SK-N-SH (cell line): ENCODE data around the gene LILRA6. TPM values are rescaled to one million over a fixed set of nuclear protein-coding genes. Genes with fewer than 3 reads are reported as not detected.
A peak's percentile ranks its signal among the peaks of the same experiment; 100 is the strongest.

Experiments
- ELF1 ChIP-seq: IDR thresholded peaks from 2 replicates; pipeline ENCODE4 v1.4.0; 2012
- EZH2phosphoT487 ChIP-seq: fragments of 200-600 bp; sonication (generic); IDR thresholded peaks from 2 replicates; pipeline ENCODE4 v1.6.1; 2017; ENCODE audit warnings: low read depth, mixed run types, mild to moderate bottlenecking, antibody characterized with exemption, moderate library complexity, borderline replicate concordance
- JUND ChIP-seq: IDR thresholded peaks from 2 replicates; pipeline ENCODE4 v1.4.0; 2012
- MEF2A ChIP-seq: IDR thresholded peaks from 2 replicates; pipeline ENCODE4 v1.4.0; 2012; ENCODE audit warnings: low read depth, borderline replicate concordance
- MXI1 ChIP-seq: IDR thresholded peaks from 2 replicates; pipeline ENCODE4 v1.6.1; 2012; ENCODE audit warnings: mild to moderate bottlenecking, low read depth, low read length, improper control_type of control experiment
- NFIC ChIP-seq: IDR thresholded peaks from 2 replicates; pipeline ENCODE4 v1.4.0; 2012; ENCODE audit warnings: borderline replicate concordance
- NRF1 ChIP-seq: IDR thresholded peaks from 2 replicates; pipeline ENCODE4 v1.6.1; 2012; ENCODE audit warnings: low read depth, mild to moderate bottlenecking, low read length
- POLR2AphosphoS5 ChIP-seq: IDR thresholded peaks from 2 replicates; pipeline ENCODE4 v1.6.1; 2012; ENCODE audit warnings: low read depth, low read length
- RAD21 ChIP-seq: IDR thresholded peaks from 2 replicates; pipeline ENCODE4 v1.6.1; 2012; ENCODE audit warnings: mild to moderate bottlenecking, low read length
- RCOR1 ChIP-seq: fragments of 150-350 bp; IDR thresholded peaks from 2 replicates; pipeline ENCODE4 v1.6.1; 2017; ENCODE audit warnings: antibody characterized with exemption, low read length
- RXRA ChIP-seq: IDR thresholded peaks from 2 replicates; pipeline ENCODE4 v1.4.0; 2012; ENCODE audit warnings: low read depth, mild to moderate bottlenecking, borderline replicate concordance
- TEAD4 ChIP-seq: IDR thresholded peaks from 2 replicates; pipeline ENCODE4 v1.4.0; 2012; ENCODE audit warnings: mild to moderate bottlenecking, borderline replicate concordance; ENCODE audit not compliant: insufficient read depth
- YY1 ChIP-seq: IDR thresholded peaks from 2 replicates; pipeline ENCODE4 v1.4.0; 2012; ENCODE audit warnings: low read depth, mild to moderate bottlenecking
- polyA plus RNA-seq, 3 experiments: library from polyadenylated mRNA; depleted of rRNA; stranded (reverse); fragments of >200 nt; gene quantifications; 2 replicates each; pipeline ENCODE4 v1.2.3, GENCODE V29; 2012
- TF ChIP-seq, protein P1 (sequence below): IDR thresholded peaks from 2 replicates; pipeline ENCODE4 v1.4.0; 2012; ENCODE audit warnings: low read depth, borderline replicate concordance
- TF ChIP-seq, protein P2 (sequence below): fragments of 150-350 bp; IDR thresholded peaks from 2 replicates; pipeline ENCODE4 v1.6.1; 2017; ENCODE audit warnings: antibody characterized with exemption, low read length, low read depth, borderline replicate concordance
- TF ChIP-seq, protein P3 (sequence below): fragments of 200-600 bp; sonication (generic); IDR thresholded peaks from 2 replicates; pipeline ENCODE4 v1.6.1; 2017; ENCODE audit warnings: antibody characterized with exemption, mild to moderate bottlenecking, moderate library complexity
- TF ChIP-seq, protein P4 (sequence below): IDR thresholded peaks from 2 replicates; pipeline ENCODE4; 2012

The LILRA6 gene
- polyA plus RNA-seq, 1 of the 3 experiments (the other 2 are of a cell fraction) = not detected

DNA sequence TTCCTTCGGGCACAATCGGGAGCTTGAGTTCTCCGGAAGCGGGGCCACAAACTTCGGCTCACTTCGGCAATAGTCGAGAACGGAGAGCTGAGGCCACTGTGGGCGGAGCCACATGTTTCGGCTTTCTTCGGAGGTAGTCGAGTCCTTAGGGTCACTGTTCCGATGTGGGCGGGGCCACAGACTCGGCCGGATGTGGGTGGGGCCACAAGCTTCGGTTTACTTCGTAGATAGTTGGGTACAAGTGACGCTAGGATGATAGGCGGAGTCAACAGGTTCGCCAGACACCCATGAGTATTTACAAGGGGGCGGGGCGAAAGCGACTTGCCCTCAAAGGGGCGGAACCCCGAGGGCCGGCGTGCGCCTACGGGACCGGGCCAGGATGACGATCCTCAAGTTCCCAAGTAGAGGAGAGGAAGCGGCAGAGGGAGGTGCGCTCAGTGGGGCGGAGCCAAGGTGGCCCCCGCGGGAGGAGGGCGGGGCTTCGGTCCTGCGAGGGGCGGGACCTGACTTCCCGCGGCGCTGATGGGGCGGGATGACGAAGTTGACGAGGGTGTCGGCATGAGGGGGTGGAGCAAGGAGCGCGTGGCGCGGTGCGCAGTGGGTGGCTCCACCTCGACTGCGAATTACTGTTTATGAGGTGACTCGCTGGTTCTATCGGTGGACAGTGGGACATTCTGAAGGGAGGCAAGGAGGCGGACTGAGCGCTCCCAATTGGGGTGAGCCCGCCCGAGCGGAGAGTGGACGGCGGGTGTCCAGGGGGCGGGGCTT is 52.7 kb downstream of the LILRA6 start (continued):
- TF ChIP-seq POLR2AphosphoS5 (0 out of 2 replicates have a peak, but pooled peaks have one; percentile 41), NRF1 (peak; percentile 57), NFIC (no peak), MEF2A (no peak), ELF1 (no peak), RCOR1 (no peak), TEAD4 (no peak), MXI1 (peak; percentile 84), JUND (no peak), RAD21 (no peak), EZH2phosphoT487 (no peak), RXRA (no peak), YY1 (no peak)
- TF ChIP-seq, protein P1, sequence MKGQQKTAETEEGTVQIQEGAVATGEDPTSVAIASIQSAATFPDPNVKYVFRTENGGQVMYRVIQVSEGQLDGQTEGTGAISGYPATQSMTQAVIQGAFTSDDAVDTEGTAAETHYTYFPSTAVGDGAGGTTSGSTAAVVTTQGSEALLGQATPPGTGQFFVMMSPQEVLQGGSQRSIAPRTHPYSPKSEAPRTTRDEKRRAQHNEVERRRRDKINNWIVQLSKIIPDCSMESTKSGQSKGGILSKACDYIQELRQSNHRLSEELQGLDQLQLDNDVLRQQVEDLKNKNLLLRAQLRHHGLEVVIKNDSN = no peak
- TF ChIP-seq, protein P2, sequence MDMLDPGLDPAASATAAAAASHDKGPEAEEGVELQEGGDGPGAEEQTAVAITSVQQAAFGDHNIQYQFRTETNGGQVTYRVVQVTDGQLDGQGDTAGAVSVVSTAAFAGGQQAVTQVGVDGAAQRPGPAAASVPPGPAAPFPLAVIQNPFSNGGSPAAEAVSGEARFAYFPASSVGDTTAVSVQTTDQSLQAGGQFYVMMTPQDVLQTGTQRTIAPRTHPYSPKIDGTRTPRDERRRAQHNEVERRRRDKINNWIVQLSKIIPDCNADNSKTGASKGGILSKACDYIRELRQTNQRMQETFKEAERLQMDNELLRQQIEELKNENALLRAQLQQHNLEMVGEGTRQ = no peak
- TF ChIP-seq, protein P3, sequence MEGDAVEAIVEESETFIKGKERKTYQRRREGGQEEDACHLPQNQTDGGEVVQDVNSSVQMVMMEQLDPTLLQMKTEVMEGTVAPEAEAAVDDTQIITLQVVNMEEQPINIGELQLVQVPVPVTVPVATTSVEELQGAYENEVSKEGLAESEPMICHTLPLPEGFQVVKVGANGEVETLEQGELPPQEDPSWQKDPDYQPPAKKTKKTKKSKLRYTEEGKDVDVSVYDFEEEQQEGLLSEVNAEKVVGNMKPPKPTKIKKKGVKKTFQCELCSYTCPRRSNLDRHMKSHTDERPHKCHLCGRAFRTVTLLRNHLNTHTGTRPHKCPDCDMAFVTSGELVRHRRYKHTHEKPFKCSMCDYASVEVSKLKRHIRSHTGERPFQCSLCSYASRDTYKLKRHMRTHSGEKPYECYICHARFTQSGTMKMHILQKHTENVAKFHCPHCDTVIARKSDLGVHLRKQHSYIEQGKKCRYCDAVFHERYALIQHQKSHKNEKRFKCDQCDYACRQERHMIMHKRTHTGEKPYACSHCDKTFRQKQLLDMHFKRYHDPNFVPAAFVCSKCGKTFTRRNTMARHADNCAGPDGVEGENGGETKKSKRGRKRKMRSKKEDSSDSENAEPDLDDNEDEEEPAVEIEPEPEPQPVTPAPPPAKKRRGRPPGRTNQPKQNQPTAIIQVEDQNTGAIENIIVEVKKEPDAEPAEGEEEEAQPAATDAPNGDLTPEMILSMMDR = no peak
- TF ChIP-seq, protein P4, sequence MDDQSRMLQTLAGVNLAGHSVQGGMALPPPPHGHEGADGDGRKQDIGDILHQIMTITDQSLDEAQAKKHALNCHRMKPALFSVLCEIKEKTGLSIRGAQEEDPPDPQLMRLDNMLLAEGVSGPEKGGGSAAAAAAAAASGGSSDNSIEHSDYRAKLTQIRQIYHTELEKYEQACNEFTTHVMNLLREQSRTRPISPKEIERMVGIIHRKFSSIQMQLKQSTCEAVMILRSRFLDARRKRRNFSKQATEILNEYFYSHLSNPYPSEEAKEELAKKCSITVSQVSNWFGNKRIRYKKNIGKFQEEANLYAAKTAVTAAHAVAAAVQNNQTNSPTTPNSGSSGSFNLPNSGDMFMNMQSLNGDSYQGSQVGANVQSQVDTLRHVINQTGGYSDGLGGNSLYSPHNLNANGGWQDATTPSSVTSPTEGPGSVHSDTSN = no peak
